ENCODE data around the gene PPP1R3D.

Gene PPP1R3D

DNA sequence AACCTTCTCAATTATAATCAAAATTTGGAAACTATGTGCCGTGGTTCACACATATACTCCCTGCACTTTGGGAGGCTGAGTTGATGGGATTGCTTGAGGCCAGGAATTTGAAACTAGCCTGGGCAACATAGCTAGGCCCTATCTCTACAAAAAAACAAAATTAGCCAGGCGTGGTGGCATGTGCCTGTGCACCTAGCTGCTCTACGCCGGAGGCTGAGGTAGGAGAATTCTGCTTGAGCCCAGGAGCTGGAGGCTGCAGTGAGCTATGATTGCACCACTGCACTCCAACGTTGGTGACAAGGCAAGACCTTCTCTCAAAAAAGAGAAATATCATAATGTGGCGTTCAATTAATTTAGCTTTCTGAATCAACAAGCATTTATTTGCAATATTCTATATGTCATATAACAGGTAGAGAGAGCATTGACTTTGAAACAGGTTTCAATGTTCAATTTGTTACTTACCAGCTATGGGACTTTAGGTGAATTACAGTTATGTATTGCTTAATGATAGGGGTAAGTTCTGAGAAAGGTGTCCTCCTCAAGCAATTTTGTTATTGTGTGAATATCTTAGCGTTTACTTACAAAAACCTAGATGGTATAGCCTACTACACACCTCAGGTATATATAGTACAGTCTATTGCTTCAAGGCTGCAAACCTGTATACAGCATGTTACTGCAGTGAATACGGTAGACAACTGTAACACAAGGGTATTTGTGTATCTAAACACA lies 4.5 kb downstream of the PPP1R3D start:
- peaks cover 33% of the 10 kb centered on the region for H3K4me1 ChIP-seq (ENCODE audit: insufficient read depth, low read length)

DNA sequence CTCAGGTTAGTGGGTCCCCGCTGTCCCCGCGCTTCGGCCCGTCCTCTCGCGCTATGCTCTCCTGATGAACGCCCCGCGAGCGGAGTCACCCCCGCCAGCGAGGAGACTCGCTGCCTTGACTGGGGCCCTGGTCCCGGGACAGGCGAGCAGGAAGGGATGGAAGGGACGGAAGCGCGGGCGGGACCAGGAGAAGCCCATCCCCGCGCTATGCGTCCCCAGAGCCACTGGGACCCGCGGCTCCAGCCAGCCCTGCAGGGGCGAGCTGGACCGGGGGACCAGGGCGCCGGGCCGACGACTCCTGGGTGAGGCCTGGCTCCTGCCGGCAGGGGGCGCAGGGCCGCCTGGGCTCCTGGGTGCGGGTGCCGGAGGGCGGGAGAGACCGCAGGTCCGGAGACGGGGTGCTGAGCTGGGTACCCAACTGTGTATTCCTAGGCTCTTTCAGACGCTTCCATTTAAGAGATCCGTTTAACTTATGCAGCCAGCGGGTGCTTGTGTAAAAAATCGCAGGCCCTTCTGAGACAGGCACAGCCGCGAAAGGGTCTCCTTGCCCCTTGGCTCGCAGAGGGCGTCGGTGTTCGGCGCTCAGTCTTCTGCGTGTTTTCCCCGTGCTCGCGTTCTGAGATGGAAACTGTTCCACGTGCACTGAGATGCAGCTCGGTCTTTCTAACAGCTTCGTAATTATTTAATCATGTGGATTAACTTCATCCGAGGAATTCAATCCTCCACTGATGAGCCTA lies 6.1 kb downstream of the PPP1R3D start:
- H3K27me3 ChIP-seq (ENCODE audit: control insufficient read depth in 1 of 2, insufficient read depth in 2 of 2, low read length in 2 of 2) = no peaks in the 10 kb centered on the region
- no peaks in the 10 kb centered on the region for H3K9me3 ChIP-seq (ENCODE audit: low read length)
- H3K36me3 ChIP-seq (ENCODE audit: insufficient read depth, low read length) = no peaks in the 10 kb centered on the region
- H3K4me3 ChIP-seq (ENCODE audit: low read depth in 1 of 2, low read length in 2 of 2) = peak overlapping the region; percentile 54 to 68
- no peak overlapping the region for H3K9ac ChIP-seq (ENCODE audit: low read length)
- peaks cover 29% of the 10 kb centered on the region for H3K4me1 ChIP-seq (ENCODE audit: insufficient read depth, low read length)
- peak overlapping the region; percentile 63 for H3K27ac ChIP-seq (ENCODE audit: low read depth, low read length)

More for the DNA sequence above, 4.5 kb downstream of the PPP1R3D start:
- Histone ChIP-seq H3K36me3 (ENCODE audit: insufficient read depth, low read length) (no peaks in the 10 kb centered on the region), H3K27me3 (ENCODE audit: control insufficient read depth in 1 of 2, insufficient read depth in 2 of 2, low read length in 2 of 2) (no peaks in the 10 kb centered on the region), H3K27ac (ENCODE audit: low read depth, low read length) (no peak overlapping the region), H3K9ac (ENCODE audit: low read length) (no peak overlapping the region), H3K9me3 (ENCODE audit: low read length) (no peaks in the 10 kb centered on the region), H3K4me3 (ENCODE audit: low read depth in 1 of 2, low read length in 2 of 2) (no peak overlapping the region)

DNA sequence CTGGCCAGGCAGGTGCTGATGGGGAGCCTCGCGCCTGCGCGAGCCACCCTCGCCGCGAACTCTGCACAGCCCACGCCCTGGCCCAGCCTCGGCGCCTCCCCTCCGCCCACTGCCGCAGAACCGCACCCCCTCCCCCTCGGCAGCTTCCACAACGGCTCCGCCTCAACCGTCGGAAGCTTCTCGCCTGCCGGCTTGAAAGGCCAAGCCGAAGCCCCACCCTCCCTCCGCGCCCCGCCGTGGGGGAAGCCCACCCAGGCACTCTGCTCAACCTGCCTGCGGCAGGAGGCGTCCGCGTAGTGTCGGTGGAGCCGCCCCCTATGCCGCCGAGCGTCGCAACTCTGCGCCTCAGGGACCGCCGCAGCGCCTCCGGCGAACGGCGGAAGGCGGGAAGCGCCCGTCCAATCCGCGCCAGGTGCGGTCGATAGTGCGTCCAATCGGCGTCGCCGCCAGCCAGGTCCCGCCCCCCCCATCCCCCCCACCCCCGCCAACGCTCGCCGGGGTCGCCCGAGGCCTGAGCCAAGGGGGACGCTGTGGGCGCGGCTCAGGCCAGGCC lies 6.7 kb downstream of the PPP1R3D start, which contains the start of gene SYCP2:
Gene SYCP2 (minus strand): TSS at position 342 of the 553 bp plus-strand sequence. CDS start 11,224 bp downstream, outside the sequence.
- no peak within 1 kb of the TSS for H3K9ac ChIP-seq (ENCODE audit: low read length)
- no peaks in the 10 kb centered on the region for H3K9me3 ChIP-seq (ENCODE audit: low read length)

DNA sequence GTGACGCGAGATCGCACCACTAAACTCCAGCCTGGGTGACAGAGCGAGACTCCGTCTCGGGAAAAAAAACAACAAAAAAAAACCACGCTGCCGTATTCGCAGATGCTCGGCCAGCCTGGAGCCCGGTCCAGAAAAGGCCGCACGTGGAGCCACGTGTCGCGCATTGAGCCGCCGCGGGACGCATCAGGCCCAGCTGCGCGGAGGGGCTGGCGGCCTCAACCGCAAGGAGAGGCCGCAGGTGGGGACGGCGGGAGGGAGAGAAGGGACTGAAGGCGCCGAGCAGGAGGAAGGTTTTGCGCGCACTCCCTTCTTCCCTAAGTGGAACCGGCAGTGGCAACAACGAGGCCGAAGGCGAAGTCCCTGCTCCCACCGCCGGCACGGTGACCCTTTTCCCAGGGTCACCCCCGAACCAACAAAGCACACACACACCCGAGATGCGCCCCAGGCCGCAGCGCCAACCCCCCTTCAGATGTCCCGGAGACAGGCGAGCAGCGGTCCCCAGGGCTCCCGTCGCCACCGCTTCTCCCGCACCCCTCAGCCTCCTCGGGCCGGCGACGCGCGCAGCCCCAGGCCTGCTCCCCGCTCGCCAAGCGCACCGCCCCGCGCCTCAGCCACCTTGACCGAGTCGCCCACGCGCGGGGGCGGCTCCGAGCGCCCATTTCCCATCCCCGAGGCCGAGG lies 7.3 kb downstream of the PPP1R3D start:
- Histone ChIP-seq H3K27ac (ENCODE audit: low read depth, low read length) (no peak overlapping the region), H3K36me3 (ENCODE audit: insufficient read depth, low read length) (no peaks in the 10 kb centered on the region), H3K4me3 (ENCODE audit: low read depth in 1 of 2, low read length in 2 of 2) (no peak overlapping the region), H3K27me3 (ENCODE audit: control insufficient read depth in 1 of 2, insufficient read depth in 2 of 2, low read length in 2 of 2) (no peaks in the 10 kb centered on the region), H3K4me1 (ENCODE audit: insufficient read depth, low read length) (peaks cover 16% of the 10 kb centered on the region), H3K9me3 (ENCODE audit: low read length) (no peaks in the 10 kb centered on the region), H3K9ac (ENCODE audit: low read length) (no peak overlapping the region)

More for the DNA sequence above, 6.7 kb downstream of the PPP1R3D start, which contains the start of gene SYCP2:
- Histone ChIP-seq H3K27ac (ENCODE audit: low read depth, low read length) (peak within 1 kb of the TSS; percentile 63), H3K4me3 (ENCODE audit: low read depth in 1 of 2, low read length in 2 of 2) (peak within 1 kb of the TSS; percentile 54 to 68), H3K36me3 (ENCODE audit: insufficient read depth, low read length) (no peaks in the 10 kb centered on the region), H3K4me1 (ENCODE audit: insufficient read depth, low read length) (peaks cover 22% of the 10 kb centered on the region), H3K27me3 (ENCODE audit: control insufficient read depth in 1 of 2, insufficient read depth in 2 of 2, low read length in 2 of 2) (no peaks in the 10 kb centered on the region)

DNA sequence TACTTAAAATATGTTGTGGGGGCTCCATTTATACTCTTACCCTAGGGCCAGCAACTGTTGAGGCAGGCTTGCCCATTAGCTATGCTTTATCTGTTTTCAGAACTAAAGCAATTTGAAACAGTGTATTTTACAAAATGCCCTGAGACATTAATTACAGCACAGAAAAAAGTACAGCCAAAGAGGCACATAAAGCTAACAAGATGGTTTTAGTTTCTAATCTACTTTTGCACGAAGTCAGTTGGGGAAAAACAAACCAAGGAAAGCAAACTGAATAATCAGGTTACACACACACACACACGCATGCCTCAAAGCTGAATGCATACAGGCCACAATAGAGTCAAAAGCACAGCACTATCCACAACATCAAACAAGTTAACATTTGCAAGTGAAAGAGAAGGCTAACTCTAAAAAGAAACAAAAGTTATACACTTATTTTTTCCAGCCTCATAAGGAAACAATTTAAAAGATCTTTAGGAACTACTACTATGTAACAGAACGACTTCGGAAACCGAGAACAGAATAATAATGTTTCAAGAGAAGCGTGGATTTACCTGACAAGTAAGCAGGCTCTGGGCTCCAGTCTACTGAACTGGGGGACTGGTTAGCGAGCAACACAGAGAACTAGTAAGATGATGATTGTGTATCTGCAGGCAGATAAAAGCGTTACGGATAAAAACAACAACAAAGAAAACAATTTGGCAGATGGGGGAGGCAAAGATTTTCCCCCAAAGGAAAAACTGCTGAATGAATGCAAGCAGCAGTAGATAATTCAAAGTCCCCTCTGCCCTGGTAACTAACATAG lies 8.4 kb downstream of the PPP1R3D start:
- peaks cover 7% of the 10 kb centered on the region for H3K4me1 ChIP-seq (ENCODE audit: insufficient read depth, low read length)
- no peak overlapping the region for H3K27ac ChIP-seq (ENCODE audit: low read depth, low read length)
- H3K4me3 ChIP-seq (ENCODE audit: low read depth in 1 of 2, low read length in 2 of 2) = no peak overlapping the region
- no peaks in the 10 kb centered on the region for H3K36me3 ChIP-seq (ENCODE audit: insufficient read depth, low read length)
- no peak overlapping the region for H3K9ac ChIP-seq (ENCODE audit: low read length)
- no peaks in the 10 kb centered on the region for H3K9me3 ChIP-seq (ENCODE audit: low read length)
- no peaks in the 10 kb centered on the region for H3K27me3 ChIP-seq (ENCODE audit: control insufficient read depth in 1 of 2, insufficient read depth in 2 of 2, low read length in 2 of 2)

DNA sequence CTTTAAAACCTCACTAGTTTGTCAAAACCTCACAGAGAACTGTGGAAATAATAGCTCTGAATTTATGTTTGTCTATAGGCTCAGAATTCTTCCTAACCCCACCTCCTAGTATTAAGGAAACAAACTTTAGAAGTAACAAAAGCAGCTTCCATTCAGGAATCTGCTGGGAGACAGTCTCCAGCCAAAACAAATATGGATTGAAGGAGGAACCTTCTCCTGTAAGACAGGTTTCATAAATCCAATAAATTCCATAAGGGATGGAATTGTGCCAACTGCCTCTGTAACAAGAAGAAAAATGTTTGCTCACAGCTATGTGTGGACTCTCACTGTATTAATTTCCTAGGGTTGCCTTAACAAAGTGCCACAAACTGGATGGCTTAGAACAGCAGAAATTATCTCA lies 14.2 kb downstream of the PPP1R3D start:
- Histone ChIP-seq H3K27ac (ENCODE audit: low read depth, low read length) (no peak overlapping the region), H3K4me1 (ENCODE audit: insufficient read depth, low read length) (no peaks in the 10 kb centered on the region), H3K9ac (ENCODE audit: low read length) (no peak overlapping the region), H3K9me3 (ENCODE audit: low read length) (no peaks in the 10 kb centered on the region), H3K4me3 (ENCODE audit: low read depth in 1 of 2, low read length in 2 of 2) (no peak overlapping the region), H3K27me3 (ENCODE audit: control insufficient read depth in 1 of 2, insufficient read depth in 2 of 2, low read length in 2 of 2) (no peaks in the 10 kb centered on the region), H3K36me3 (ENCODE audit: insufficient read depth, low read length) (no peaks in the 10 kb centered on the region)

DNA sequence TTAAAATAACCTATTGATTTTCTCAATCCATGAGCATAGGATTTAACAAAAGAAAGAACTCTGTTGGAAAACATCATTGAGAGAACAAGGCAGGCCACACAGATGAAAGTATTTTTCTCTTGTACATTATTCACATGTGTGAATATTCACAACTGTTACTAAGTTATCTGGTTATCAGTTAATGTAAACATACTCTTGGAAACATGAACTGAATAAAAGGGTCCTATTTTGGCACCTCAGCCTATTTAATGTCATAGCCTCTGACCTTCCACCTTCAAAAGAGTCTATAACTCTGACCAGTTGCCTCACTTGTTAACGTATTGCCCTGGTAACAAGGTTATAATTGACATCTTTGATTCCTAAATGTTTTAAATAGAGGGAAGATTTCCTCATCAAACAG lies 14.7 kb downstream of the PPP1R3D start:
- no peak overlapping the region for H3K9ac ChIP-seq (ENCODE audit: low read length)
- H3K27me3 ChIP-seq (ENCODE audit: control insufficient read depth in 1 of 2, insufficient read depth in 2 of 2, low read length in 2 of 2) = no peaks in the 10 kb centered on the region
- no peak overlapping the region for H3K27ac ChIP-seq (ENCODE audit: low read depth, low read length)
- H3K36me3 ChIP-seq (ENCODE audit: insufficient read depth, low read length) = no peaks in the 10 kb centered on the region
- H3K9me3 ChIP-seq (ENCODE audit: low read length) = no peaks in the 10 kb centered on the region
- H3K4me1 ChIP-seq (ENCODE audit: insufficient read depth, low read length) = no peaks in the 10 kb centered on the region
- no peak overlapping the region for H3K4me3 ChIP-seq (ENCODE audit: low read depth in 1 of 2, low read length in 2 of 2)

DNA sequence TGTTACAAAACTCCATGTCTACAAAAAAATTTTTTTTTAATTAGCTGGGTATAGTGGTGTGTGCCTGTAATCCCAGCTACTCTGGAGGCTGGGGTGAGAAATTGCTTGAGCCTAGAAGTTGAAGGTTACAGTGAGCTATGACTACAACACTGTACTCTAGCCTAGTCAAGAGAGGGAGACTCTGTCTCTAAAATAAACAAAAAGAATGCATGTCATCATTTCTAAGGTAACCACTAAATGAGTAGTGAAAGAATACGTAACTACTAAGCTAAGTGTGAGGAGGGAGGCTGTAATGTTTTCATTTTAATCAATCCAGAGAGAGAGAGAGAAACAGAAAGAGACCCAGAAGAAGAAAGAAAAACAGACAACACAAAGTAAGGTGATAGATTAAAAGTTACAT lies 16.6 kb downstream of the PPP1R3D start:
- Histone ChIP-seq H3K4me1 (ENCODE audit: insufficient read depth, low read length) (no peaks in the 10 kb centered on the region), H3K9me3 (ENCODE audit: low read length) (no peaks in the 10 kb centered on the region), H3K36me3 (ENCODE audit: insufficient read depth, low read length) (no peaks in the 10 kb centered on the region), H3K27me3 (ENCODE audit: control insufficient read depth in 1 of 2, insufficient read depth in 2 of 2, low read length in 2 of 2) (no peaks in the 10 kb centered on the region), H3K4me3 (ENCODE audit: low read depth in 1 of 2, low read length in 2 of 2) (no peak overlapping the region), H3K9ac (ENCODE audit: low read length) (no peak overlapping the region), H3K27ac (ENCODE audit: low read depth, low read length) (no peak overlapping the region)

DNA sequence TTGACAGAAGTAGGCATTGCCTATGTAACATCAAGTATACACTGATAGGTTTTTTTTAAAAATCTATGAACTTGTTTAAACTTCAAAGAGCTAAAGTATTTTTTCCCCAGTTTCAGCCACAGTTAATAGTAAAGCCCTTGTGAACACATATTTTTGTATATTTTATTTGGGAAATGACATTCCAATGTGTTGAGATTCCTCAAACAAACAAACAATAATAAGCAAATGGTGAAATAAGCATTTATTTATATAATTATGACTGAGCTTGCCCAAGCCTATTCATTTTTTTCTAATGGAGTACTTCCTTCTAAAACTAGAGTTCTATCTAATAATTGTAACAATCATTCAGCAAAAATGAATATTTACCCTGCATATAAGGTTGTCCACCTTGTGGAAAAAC lies 19.2 kb downstream of the PPP1R3D start:
- H3K9ac ChIP-seq (ENCODE audit: low read length) = no peak overlapping the region
- H3K27ac ChIP-seq (ENCODE audit: low read depth, low read length) = no peak overlapping the region
- no peaks in the 10 kb centered on the region for H3K4me1 ChIP-seq (ENCODE audit: insufficient read depth, low read length)
- no peaks in the 10 kb centered on the region for H3K36me3 ChIP-seq (ENCODE audit: insufficient read depth, low read length)
- H3K4me3 ChIP-seq (ENCODE audit: low read depth in 1 of 2, low read length in 2 of 2) = no peak overlapping the region
- H3K9me3 ChIP-seq (ENCODE audit: low read length) = no peaks in the 10 kb centered on the region
- no peaks in the 10 kb centered on the region for H3K27me3 ChIP-seq (ENCODE audit: control insufficient read depth in 1 of 2, insufficient read depth in 2 of 2, low read length in 2 of 2)

DNA sequence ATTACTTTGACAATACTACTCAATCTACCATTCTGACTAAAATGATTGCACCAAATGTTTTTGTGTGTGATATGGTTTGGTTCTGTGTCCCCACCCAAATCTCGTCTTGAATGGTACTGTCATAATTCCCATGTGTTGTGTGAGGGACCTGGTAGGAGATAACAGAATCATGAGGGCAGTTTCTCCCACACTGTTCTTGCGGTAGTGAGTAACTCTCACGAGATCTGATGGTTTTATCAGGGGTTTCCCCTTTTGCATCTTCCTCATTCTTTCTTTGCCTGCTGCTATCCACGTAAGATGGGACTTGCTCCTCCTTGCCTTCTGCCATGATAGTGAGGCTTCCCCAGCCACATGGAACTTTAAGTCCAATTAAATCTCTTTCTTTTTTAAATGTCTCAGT lies 27.5 kb downstream of the PPP1R3D start:
- Histone ChIP-seq H3K9ac (ENCODE audit: low read length) (no peak overlapping the region), H3K27ac (ENCODE audit: low read depth, low read length) (no peak overlapping the region), H3K9me3 (ENCODE audit: low read length) (no peaks in the 10 kb centered on the region), H3K27me3 (ENCODE audit: control insufficient read depth in 1 of 2, insufficient read depth in 2 of 2, low read length in 2 of 2) (no peaks in the 10 kb centered on the region), H3K4me3 (ENCODE audit: low read depth in 1 of 2, low read length in 2 of 2) (no peak overlapping the region), H3K4me1 (ENCODE audit: insufficient read depth, low read length) (no peaks in the 10 kb centered on the region), H3K36me3 (ENCODE audit: insufficient read depth, low read length) (no peaks in the 10 kb centered on the region)
